DMS153 treated with DMSO at 0.1 percent for 48 hours (cell line): ENCODE results near the gene SLC8A1.

Experiments used
- DNase-seq: peaks from one replicate; lab custom pipeline; 2025; ENCODE audit not compliant: unreplicated experiment; lab: John Stamatoyannopoulos, UW

SLC8A1 gene

DNA sequence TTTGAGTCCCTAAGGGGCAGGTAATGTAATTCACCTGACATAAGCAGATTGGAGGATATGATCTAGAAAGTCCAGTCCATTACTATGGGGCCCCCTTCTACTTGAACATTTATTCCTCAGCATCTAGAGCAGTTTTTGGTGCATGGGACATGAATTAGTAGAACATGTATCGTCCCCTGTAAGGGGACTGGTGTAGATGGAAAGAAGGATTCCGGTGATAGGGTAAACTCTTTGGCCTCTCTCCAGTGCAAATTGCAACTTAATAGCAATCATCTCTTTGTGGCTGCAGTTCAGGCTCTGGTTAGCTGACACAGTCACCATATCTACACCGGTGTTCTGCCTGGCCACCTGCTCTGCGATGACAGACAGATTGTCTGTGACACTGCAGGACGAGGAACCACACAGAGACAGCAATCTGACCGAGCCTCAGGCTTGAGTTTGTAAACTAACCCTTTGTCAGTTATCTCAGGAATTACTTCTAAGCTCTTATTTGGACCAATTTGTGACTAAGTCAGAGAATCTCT, 6.4 kb upstream of the SLC8A1 start:
- DNase-seq: peak; percentile 8

DNA sequence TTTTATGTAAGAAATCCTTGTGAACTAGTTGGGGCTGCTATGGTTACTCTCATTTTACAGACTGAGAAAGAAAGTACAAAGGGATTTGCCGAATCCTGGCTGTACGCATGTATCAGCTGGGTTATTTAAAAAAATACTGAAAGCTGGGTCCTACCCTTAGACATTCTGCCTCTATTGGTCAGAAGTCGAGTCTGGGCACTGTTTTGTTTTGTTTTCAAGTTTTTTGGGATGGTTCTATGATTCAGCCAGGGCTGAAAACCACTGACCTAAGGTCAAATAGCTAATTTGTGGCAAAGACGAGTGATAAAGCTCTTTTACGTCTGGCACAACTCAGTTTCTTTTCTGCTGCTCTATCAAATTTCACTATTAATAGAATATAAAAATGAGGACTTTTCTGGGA, 5.9 kb upstream of the SLC8A1 start:
- no peak for DNase-seq

DNA sequence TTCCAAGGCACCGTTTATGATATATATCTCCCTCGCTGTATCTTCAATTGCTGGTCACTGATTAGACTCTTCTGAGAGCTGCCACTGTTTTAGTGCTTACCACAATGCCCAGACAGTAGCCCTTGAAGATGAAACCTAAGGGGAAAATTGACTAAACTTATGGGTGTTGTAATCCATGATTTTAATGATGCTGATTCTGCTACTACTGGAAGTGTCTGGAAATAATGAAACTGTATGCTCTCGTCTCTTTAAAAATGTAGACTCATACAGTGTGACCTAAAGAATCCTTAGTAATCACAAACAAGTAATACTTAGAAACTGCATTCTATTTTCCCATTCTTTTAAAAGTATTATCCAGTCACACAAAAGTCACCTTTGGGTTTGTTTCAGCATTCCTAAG, 5.5 kb upstream of the SLC8A1 start:
- no peak for DNase-seq

DNA sequence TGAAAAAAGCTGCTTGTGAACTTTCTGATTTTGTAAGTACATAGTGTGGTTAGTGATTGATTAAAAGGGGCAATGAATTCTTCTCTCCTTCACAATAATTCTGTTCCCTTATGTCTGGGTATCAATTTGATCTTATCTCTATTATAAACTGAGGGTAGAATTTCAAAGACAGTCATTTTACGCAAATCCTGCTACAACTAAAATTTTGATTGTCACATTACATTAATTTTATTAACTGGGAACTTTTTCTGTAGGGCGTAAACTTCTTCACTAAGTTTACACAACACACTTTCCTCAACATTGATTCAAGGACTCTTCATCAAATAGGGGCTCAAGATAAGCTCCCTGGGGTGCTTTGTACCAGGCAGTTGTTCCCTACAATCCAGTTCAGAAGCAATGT, 5.0 kb upstream of the SLC8A1 start:
- no peak for DNase-seq

DNA sequence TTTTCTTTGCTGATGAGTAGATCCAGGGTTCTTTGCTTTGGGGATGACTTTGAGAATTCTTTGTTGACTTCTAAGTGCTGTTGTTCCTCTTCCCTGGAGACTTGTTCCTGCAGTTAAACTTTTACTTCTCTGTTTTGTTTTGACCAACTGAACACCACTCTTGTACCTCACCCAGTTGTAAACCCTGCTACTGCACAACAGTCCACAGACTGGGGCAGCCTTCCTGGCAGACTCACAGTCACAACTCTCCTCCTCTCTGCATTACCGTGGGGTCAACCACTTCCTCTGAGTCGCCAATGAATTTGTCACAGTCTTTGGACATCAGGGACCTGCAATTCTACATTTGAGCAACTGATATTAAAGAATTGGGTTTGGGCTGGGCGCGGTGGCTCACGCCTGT, 3.8 kb upstream of the SLC8A1 start:
- no peak for DNase-seq

DNA sequence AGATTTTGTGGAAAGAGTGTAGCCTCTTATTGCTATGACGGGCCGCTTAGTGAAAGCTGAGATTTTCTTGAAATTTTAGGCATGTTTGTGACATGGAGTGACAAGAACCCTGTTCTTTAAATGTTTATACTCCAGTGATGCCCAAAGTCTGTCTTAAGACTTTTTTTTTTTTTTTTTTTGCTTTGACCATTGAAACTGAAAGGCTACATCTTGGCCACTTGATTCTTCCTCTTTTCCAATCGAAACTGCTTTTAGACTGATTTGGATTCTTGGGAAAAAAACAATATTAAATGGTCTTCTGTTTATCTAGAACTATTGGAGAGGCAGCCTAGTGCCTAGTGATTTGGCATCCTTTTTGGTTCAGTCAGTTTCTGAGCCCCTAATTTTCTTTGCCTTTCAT, 2.4 kb upstream of the SLC8A1 start:
- DNase-seq: no peak

DNA sequence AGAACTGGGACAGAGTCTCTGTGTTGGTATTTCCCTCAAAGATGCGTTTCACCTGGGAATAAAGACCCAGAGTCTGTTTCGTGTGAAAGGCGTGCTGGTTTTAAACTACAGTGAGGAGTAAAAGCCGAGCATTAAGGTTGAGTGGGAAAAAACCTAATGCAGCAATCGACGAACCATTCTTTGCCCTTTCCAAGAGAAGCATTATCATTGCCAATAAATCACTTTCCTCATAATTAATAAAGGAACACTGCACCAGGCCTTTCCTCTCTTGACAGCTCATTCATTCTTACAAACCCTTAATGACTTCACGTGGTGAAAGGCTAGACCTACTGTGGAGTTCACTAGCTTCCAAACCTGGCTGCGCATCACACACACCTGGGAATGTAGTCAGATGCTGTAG, 896 bp upstream of the SLC8A1 start:
- no peak for DNase-seq

DNA sequence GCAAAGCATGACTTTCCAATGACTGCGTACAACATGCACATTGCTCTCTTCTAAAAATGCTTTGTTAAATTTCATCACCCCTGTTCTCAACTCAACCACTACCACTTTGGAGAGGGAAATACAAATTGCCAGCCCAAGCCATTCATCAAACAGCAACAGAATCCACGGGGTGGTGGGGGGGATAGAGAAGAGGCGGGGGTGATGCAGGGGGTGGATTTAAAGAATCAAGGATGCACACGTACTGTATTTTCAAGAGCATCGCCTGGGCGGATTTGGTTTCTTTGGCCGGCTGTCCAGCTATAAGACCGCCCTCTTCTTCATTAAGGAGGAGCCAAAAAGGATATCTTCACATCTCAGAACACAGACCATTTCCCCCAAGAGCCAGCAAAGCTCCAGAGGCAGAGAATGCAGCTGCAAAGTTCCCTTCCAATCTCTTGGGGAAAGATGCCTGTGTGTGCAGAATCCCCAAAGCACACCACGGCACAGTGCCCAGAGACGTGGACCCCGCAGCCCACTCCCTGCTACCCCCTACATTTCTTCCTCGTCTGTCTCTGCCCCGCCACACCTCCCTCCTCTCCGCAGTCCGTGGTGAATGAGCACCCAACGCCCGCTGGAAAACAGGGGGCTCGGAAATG, 977 bp downstream of the SLC8A1 start:
- peak; percentile 51 for DNase-seq

DNA sequence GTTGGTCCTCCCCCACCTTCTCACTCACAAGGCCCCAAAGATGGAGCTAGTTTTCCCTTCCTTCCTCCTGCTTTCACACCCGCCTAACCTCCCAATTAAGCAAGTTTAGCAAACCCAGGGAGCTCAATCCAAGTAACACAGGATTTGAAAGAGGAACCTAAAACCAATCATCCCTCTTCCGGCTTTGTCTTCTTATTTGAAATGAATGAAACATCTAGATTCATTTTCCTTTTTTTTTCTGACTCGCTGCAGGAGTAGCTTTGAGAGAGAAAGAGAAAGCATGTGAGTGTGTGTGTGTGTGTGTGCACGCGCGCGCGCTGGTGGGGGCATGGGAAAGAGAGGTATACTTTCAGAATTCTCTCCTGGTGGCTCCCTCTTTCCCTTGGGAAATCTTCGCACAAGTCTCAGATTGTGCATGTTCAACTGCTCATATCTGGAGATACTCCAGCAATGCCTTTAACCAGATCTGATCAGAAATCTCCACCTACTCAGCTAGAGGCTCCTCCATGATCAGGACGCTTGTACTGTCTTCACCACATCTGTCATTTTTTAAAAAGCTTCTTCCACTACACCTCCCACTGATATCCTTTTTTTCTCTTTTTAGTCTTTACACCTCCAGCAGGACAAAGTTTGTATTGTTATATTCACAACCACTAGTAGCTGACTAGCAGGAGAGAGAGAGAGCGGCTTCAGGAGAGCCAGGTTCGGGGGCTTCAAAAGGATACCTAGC, 1.7 kb downstream of the SLC8A1 start:
- DNase-seq: peak; percentile 46

DNA sequence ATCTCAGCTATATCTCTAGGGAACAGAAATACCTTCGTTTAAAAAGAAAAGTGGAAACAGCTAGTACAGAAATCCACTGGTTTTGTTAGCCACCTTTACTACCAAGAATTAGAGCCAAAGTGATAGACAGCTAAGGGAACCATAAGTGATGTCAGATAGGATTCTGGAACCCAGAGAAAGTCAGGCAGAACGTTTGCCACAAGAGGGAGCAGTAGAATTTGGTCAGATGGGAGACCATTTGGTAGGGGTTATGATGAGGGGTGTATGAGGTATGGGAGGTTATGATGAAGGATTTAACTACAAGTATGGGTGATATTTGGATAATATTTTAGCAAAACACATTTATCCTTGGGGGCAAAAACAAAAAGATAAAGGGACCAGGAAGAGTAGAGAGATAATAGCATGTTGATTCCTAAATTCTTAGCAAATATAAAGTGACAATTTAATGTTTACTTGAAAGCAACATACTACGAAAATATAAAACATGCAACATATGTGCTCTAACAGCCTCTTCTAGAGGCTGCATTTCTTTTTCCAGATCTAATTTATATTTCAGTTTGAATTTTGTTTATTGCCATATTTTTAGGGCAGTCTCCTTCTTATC, 3.3 kb downstream of the SLC8A1 start:
- DNase-seq: peak; percentile 68

DNA sequence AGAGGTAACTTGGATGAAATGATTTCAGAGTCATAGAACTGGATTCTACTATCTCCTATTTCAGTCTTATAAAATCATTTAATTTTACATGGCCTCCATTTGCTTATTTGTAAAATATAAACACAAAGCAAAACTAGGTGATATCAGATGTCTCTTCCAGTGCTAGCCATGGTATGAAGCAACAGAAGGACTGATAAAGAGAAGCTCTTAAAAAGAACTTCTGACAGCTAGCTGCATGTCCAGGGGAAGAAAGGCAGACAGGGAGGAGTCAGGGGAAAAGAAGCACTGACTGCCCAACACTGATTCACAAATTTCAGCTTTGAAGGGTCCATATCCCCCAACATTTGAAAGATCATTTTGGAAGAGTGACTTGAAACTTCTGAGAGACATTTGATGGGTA, 6.4 kb downstream of the SLC8A1 start:
- no peak for DNase-seq

DNA sequence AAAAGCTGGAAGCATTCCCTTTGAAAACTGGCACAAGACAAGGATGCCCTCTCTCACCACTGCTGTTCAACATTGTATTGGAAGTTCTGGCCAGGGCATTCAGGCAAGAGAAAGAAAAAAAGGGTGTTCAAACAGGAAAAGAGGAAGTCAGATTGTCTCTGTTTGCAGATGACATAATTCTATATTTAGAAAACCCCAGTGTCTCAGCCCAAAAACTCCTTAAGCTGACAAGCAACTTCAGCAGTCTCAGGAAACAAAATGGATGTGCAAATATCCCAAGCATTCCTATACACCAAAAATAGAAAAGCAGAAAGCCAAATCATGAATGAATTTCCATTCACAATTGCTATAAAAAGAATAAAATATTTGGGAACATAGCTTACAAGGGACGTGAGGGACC, 11.1 kb downstream of the SLC8A1 start:
- DNase-seq: no peak

DNA sequence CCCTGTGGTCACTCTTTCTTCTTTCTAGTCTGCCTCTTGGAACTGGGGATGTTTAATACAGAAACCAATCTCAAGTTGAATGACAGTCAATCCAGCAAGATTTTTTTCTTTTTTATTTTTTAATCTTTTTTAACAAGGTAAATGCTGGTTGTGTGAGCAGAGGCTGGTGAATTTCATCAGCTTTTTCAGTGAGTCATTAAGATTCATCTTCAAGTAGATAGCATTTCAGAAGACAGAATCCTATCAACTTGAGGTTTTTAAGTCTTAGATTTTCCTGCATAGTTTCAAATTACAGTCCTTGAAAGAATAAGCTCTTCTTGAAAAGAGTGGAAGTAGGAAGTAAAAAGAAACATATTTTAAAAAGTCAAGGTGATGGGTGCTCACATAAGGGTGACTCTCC, 12.4 kb downstream of the SLC8A1 start:
- no peak for DNase-seq

DNA sequence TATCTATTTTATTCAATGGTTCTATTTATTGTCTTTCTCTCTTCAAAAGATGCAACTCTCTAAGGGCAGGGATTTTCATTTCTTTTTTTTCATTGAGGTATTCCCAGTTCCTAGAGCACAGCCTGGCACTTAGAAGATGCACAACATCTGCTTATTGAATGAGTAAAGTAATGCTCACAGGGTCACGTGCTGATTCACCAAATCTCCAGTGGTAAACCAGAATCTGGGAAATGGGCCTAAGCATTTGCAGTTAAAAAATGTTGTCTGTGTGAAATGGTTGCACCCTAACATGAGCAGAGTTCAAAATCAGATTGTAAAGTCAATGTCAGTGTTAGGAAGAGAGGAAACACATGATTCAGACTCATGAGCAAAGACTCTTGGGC, 15.8 kb downstream of the SLC8A1 start:
- no peak for DNase-seq

DNA sequence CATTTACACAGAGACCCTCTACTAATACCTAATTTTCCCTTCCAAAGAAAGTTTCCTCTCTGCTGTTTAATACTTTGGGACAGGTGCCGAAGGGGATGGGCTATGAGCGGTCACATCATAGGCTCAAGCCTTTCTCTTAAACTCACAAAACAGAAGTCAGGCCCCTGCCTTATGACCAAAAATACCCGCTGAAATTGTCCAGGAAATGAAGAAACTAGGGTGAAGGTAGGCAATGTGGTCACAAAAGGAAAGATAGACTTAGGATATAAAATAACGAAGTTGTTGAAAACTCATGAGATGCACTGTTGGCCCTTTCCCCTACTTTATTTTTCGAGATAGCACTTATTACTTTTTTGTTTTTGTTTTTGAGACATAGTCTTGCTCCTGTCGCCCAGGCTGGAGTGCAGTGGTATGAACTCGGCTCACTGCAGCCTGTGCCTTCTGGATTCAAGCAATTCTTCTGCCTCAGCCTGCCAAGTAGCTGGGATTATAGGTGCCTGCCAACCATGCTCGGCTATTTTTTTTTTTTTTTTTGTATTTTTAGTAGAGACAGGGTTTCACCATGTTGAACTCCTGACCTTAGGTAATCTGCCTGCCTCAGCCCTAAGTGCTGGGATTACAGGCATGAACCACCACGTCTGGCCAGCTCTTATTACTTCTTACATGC, 16.3 kb downstream of the SLC8A1 start:
- DNase-seq: no peak

DNA sequence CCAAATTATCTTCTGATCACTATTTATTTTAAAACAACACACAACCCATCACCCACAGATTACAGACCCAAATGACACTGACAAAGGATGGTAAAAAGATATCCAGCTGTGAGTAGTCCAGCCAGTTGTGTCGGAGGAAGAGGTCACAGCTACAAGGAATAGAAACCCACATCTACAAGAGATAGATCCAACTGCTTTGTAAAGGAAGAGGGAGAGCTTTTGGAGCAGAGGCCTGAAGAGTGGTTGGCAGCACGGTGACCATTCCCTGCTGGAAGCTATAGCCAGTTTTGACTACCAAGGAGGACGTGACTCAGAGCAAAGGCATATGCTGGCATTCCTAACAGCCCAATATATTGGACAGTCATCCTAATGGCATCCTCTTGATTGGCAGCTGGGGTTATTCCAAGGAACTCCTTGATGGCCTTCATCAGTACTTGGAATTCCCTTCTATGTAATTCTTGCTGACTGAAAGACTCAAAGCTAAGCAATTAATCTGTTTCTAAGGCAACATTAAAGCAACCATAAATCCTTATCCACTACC, 17.1 kb downstream of the SLC8A1 start:
- no peak for DNase-seq

DNA sequence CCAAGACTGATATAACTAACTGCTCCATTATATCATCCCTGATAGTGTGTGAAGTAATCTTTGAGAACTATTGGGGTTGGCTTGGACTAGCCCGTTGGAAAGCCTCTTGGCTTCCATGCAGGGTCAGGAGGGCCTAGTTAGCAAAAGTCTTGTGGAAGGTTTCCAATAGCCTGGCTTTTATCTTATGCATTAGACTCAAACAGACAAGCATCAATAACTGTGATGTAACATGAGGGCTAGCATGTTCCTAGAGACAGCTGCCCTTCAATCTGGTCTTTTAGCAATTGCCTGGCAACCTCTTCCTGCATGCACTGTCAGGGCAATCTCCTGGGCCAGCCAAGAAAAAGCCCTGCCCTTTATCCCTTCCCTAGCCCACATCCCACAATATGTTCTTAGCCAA, 18.2 kb downstream of the SLC8A1 start:
- DNase-seq: no peak

DNA sequence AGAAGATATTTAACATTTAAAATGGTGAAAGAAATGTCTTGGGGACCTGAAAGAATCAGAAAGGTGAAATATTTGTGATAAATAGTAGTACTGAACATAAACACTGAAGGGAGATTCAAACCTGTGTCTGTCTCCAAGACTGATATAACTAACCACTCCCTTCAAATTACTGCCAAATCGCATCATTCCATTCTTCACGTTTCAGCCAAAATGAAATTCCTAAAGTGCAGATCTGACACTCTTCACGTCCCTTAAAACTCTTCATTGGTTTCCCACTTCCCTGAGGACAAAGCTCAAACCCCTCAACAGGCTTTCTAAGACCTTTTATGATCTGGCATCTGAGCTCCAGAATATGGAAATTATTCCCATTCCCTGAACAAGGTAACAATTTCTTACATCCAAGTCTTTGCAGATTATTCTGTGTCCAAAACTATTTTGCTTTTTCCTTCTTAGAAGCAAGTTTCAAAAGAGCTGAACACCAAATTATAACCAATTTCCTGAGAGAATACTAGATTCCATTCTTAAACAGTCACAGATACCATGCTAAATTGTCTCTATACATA, 18.9 kb downstream of the SLC8A1 start:
- DNase-seq: no peak

DNA sequence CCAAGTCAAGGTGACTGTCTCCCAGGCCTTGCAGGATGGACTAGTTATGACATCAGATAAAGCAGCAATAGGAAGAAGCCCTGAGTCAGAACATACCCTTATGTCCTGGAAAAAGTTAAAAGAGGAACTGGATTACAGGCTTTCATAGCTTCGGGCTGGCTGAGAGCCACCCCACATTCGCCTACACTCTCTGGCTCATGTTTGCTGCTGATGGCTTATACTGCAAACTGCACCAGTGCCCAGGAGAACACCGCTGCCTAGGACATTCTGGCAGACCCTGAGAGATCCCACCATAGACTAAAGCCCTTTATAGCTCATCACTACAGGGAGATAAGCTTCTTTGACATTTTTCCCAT, 20.3 kb downstream of the SLC8A1 start:
- DNase-seq: no peak

DNA sequence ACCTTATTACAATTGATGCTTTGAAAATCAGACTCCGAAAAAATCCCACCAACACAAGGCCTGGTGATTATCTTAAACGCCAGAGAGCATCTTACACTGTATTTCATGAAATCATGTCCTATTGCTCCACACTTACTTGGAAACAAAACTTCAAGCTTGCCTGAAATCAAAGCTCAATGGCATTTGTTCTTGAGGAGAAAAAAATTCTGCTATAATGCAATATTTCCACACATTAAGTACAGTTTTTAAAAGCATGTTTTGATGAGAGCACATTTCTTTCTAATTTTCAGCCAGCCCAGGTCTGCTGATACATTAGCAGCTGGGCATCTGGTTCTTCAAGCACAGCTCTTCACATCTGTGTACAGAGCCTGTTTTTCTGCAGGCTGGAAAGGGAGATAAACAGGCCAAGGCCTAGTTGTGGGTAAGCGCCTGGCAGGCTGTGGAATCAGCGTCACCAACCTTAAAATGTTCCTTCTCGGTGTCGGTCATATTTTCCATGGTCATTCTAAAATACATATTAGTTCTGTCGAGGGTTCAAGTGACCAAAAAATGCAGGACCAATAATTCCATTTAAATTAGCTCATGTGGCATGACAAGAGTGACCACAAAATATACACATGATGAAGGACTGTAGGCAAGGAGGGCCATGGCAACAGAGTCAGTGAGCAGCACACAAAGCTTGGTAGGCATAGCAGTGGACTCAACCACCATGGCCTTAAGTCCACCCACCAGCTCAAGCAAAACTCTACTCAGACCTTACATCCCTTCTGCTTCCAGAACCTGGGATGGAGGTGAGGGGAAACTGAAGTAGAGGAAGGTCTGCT, 20.9 kb downstream of the SLC8A1 start:
- DNase-seq: no peak

DNA sequence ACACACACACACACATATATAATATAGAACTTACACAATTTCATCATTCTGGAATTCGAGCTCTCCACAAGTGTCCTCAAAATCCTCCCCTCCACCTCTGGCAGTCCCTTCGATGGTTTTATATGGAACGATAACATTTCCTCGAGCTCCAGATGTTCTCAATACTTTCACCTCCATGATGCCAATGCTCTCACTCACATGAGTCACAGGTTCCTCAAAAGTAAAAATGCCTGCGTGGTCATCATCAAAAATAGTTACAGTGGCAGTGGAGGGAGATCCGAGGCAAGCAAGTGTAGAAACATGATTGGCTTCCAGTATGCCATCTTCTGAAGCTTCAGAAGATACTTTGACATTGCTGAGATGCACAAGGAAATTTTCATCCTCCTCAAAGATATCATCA, 23.5 kb downstream of the SLC8A1 start:
- DNase-seq: no peak
